GM12878 (cell line): ENCODE results near the gene TRIP12.

Experiments
- JUNB ChIP-seq: IDR thresholded peaks from 2 replicates; pipeline ENCODE4 v1.6.1; 2016; ENCODE audit warnings: antibody characterized with exemption, mild to moderate bottlenecking
- POLR2AphosphoS5 ChIP-seq: IDR thresholded peaks from 2 replicates; pipeline ENCODE4 v1.6.1; 2011; ENCODE audit warnings: mild to moderate bottlenecking, low read length, inconsistent platforms
- TF ChIP-seq, protein P1 (sequence below): fragments of 450-650 bp; IDR thresholded peaks from 2 replicates; pipeline ENCODE4 v1.6.1; 2017; ENCODE audit warnings: mild to moderate bottlenecking

DNA sequence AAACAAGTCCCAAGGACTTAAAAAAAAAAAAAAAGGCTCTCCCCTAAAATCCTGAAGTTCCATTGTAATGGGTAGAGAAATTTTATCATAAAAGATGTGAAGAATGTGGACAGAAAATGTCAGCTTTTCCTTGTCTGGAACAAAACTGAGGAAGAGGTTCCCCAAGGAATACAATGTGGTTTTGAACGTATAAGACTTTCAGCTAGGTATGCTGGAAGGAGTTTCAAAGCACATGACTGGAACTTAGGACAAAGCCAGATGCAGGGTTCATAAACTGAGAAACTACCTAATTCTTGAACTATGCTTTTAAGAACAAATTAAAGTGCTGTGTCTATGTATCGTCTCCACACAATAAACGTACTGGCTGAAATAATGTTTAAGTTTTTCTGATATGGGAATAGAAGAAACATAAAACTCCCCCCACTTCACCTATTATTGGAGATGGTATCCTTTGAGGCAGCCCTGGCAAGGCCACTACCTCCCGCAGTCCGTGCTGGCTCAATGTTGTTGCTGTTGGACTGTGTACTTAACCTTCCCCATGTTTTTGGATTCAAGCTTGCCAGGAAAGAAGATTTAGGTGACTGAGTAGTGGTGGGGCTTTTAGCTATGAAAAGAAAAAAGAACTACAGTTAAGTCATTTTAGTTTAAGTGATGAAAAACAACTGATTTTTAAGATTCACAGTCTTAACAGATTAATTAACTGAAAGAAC lies 123.2 kb downstream of the TRIP12 start:
- TF ChIP-seq, protein P1, sequence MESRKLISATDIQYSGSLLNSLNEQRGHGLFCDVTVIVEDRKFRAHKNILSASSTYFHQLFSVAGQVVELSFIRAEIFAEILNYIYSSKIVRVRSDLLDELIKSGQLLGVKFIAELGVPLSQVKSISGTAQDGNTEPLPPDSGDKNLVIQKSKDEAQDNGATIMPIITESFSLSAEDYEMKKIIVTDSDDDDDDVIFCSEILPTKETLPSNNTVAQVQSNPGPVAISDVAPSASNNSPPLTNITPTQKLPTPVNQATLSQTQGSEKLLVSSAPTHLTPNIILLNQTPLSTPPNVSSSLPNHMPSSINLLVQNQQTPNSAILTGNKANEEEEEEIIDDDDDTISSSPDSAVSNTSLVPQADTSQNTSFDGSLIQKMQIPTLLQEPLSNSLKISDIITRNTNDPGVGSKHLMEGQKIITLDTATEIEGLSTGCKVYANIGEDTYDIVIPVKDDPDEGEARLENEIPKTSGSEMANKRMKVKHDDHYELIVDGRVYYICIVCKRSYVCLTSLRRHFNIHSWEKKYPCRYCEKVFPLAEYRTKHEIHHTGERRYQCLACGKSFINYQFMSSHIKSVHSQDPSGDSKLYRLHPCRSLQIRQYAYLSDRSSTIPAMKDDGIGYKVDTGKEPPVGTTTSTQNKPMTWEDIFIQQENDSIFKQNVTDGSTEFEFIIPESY, result no peak
- TF ChIP-seq POLR2AphosphoS5, result no peak
- no peak for TF ChIP-seq JUNB
